ENCODE measurements around the gene DYDC2.

DNA sequence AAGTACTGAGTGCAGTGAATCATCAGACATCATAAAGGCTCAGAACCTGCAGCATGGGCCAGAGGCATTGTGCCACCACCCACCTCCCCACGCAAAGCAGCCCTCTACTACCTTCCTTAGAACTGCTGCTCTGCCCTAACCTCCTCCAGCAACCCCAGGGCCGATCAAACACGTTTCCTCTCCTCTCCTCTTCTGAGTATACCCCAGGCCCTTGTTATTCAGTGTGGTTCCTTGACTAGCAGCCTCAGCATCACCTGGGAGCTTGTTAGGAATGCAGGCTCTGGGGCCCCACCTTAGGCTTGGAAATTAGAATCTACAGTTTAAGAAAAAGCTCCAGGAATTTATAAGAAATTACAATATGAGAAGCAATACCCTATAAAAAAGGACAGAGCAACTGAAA lies 33.3 kb upstream of the DYDC2 start:
- TF ChIP-seq, protein P1, sequence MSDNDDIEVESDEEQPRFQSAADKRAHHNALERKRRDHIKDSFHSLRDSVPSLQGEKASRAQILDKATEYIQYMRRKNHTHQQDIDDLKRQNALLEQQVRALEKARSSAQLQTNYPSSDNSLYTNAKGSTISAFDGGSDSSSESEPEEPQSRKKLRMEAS (CRISPR knock-in tag; IDR thresholded peaks at IDR 0.05): no peak
- TF ChIP-seq CREB1 (CRISPR knock-in tag; IDR thresholded peaks at IDR 0.05) (no peak), CTCF (IDR thresholded peaks at IDR 0.05) (no peak), ATF3 (CRISPR knock-in tag; conservative IDR thresholded peaks at IDR 0.05) (no peak), JUN (CRISPR knock-in tag; IDR thresholded peaks at IDR 0.05) (no peak), ESRRA (CRISPR knock-in tag; IDR thresholded peaks at IDR 0.05; ENCODE audit: borderline replicate concordance) (no peak), MXD4 (CRISPR knock-in tag; IDR thresholded peaks at IDR 0.05; ENCODE audit: borderline replicate concordance) (no peak), ZNF512 (CRISPR knock-in tag; IDR thresholded peaks at IDR 0.05; ENCODE audit: borderline replicate concordance) (no peak), TP53 (CRISPR knock-in tag; IDR thresholded peaks at IDR 0.05) (no peak), FOXK1 (CRISPR knock-in tag; IDR thresholded peaks at IDR 0.05) (no peak), ETV6 (CRISPR knock-in tag; IDR thresholded peaks at IDR 0.05) (no peak)
- TF ChIP-seq, protein P2, sequence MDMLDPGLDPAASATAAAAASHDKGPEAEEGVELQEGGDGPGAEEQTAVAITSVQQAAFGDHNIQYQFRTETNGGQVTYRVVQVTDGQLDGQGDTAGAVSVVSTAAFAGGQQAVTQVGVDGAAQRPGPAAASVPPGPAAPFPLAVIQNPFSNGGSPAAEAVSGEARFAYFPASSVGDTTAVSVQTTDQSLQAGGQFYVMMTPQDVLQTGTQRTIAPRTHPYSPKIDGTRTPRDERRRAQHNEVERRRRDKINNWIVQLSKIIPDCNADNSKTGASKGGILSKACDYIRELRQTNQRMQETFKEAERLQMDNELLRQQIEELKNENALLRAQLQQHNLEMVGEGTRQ (CRISPR knock-in tag; IDR thresholded peaks at IDR 0.05): no peak
- TF ChIP-seq, protein P3, sequence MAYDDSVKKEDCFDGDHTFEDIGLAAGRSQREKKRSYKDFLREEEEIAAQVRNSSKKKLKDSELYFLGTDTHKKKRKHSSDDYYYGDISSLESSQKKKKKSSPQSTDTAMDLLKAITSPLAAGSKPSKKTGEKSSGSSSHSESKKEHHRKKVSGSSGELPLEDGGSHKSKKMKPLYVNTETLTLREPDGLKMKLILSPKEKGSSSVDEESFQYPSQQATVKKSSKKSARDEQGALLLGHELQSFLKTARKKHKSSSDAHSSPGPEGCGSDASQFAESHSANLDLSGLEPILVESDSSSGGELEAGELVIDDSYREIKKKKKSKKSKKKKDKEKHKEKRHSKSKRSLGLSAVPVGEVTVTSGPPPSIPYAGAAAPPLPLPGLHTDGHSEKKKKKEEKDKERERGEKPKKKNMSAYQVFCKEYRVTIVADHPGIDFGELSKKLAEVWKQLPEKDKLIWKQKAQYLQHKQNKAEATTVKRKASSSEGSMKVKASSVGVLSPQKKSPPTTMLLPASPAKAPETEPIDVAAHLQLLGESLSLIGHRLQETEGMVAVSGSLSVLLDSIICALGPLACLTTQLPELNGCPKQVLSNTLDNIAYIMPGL (CRISPR knock-in tag; IDR thresholded peaks at IDR 0.05): no peak
- TF ChIP-seq, protein P4, sequence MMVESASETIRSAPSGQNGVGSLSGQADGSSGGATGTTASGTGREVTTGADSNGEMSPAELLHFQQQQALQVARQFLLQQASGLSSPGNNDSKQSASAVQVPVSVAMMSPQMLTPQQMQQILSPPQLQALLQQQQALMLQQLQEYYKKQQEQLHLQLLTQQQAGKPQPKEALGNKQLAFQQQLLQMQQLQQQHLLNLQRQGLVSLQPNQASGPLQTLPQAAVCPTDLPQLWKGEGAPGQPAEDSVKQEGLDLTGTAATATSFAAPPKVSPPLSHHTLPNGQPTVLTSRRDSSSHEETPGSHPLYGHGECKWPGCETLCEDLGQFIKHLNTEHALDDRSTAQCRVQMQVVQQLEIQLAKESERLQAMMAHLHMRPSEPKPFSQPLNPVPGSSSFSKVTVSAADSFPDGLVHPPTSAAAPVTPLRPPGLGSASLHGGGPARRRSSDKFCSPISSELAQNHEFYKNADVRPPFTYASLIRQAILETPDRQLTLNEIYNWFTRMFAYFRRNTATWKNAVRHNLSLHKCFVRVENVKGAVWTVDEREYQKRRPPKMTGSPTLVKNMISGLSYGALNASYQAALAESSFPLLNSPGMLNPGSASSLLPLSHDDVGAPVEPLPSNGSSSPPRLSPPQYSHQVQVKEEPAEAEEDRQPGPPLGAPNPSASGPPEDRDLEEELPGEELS (CRISPR knock-in tag; IDR thresholded peaks at IDR 0.05): no peak
